ENCODE results near the gene LIN9.

LIN9 gene

DNA sequence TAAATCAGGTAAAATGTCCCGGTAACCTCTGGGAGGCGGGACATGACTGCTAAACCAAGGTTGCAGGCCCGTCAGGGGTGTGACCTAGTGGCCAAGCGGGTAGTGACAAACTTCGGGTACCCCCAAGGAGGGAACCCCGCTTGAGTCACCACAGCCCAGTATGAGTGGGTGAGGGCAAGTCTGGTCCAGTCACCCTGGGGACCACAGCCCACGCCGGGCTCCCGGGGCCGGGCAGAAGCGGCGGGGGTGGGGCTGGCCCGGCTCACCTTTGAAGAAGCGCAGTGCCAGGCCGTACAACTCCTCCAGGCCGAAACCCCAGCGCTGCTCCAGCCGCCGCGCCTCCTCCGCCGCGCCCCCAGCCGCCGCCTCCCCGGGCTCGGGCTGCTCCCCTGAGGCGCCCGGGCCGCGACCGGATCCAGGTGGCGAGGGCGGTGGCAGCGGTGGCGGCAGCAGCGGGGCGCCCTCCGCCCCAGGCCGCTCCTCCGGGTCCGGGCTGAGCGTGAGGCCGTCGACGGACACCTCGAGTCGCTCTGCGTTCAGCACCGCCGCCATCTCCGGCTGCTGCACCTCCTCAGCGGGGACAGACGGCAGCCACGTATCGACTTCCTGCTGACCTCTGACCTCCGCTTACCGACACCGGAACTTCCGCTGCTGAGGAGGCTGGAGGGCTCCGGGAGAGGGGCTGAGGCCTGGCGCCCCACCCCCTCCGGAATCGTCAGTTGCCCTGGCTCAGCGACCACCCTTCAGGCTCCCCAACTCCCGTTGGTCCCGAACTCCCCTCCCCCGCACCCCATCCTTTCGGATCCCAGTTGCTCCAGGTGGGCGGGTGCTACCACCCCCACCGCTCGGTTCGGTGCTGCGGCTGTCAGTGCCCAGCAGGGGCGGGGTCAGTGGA is 122.6 kb downstream of the LIN9 start, which contains the start of gene ACBD3:
ACBD3 (minus strand) TSS at position 618 of the 895 bp plus-strand sequence; CDS start at position 552, 66 bp downstream.
- TF ChIP-seq TAF1 (IDR thresholded peaks at IDR 0.05; ENCODE audit: low read depth), result peak; percentile 83
- peak; percentile 89 for TF ChIP-seq ZBTB7A (IDR thresholded peaks at IDR 0.05; ENCODE audit: low read depth)
- TF ChIP-seq, protein P1, sequence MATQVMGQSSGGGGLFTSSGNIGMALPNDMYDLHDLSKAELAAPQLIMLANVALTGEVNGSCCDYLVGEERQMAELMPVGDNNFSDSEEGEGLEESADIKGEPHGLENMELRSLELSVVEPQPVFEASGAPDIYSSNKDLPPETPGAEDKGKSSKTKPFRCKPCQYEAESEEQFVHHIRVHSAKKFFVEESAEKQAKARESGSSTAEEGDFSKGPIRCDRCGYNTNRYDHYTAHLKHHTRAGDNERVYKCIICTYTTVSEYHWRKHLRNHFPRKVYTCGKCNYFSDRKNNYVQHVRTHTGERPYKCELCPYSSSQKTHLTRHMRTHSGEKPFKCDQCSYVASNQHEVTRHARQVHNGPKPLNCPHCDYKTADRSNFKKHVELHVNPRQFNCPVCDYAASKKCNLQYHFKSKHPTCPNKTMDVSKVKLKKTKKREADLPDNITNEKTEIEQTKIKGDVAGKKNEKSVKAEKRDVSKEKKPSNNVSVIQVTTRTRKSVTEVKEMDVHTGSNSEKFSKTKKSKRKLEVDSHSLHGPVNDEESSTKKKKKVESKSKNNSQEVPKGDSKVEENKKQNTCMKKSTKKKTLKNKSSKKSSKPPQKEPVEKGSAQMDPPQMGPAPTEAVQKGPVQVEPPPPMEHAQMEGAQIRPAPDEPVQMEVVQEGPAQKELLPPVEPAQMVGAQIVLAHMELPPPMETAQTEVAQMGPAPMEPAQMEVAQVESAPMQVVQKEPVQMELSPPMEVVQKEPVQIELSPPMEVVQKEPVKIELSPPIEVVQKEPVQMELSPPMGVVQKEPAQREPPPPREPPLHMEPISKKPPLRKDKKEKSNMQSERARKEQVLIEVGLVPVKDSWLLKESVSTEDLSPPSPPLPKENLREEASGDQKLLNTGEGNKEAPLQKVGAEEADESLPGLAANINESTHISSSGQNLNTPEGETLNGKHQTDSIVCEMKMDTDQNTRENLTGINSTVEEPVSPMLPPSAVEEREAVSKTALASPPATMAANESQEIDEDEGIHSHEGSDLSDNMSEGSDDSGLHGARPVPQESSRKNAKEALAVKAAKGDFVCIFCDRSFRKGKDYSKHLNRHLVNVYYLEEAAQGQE (IDR thresholded peaks at IDR 0.05; ENCODE audit: low read depth), result no peak; the same call in 1 of the 2 replicates
- TF ChIP-seq, protein P2, sequence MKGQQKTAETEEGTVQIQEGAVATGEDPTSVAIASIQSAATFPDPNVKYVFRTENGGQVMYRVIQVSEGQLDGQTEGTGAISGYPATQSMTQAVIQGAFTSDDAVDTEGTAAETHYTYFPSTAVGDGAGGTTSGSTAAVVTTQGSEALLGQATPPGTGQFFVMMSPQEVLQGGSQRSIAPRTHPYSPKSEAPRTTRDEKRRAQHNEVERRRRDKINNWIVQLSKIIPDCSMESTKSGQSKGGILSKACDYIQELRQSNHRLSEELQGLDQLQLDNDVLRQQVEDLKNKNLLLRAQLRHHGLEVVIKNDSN (IDR thresholded peaks at IDR 0.05), result 0 out of 2 replicates have a peak, but pooled peaks have one; percentile 16
- no peak for TF ChIP-seq FOXM1 (IDR thresholded peaks at IDR 0.05; ENCODE audit: borderline replicate concordance, low read depth)
- no peak for TF ChIP-seq CEBPB (IDR thresholded peaks at IDR 0.05)
- TF ChIP-seq YY1 (IDR thresholded peaks at IDR 0.05; ENCODE audit: low read depth), result peak; percentile 90
- TF ChIP-seq CREB1 (IDR thresholded peaks at IDR 0.05; ENCODE audit: low read depth), result no peak
- TF ChIP-seq TCF12 (IDR thresholded peaks at IDR 0.05; ENCODE audit: low read depth), result no peak
- TF ChIP-seq, protein P3, sequence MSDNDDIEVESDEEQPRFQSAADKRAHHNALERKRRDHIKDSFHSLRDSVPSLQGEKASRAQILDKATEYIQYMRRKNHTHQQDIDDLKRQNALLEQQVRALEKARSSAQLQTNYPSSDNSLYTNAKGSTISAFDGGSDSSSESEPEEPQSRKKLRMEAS (IDR thresholded peaks at IDR 0.05), result no peak; the same call in 1 of the 2 replicates
- TF ChIP-seq TEAD4 (IDR thresholded peaks at IDR 0.05), result no peak
- no peak for TF ChIP-seq EGR1 (IDR thresholded peaks at IDR 0.05)
- TF ChIP-seq EP300 (IDR thresholded peaks at IDR 0.05; ENCODE audit: borderline replicate concordance), result no peak
- TF ChIP-seq RAD21 (IDR thresholded peaks at IDR 0.05; ENCODE audit: low read depth), result no peak; the same call in 1 of the 2 replicates

DNA sequence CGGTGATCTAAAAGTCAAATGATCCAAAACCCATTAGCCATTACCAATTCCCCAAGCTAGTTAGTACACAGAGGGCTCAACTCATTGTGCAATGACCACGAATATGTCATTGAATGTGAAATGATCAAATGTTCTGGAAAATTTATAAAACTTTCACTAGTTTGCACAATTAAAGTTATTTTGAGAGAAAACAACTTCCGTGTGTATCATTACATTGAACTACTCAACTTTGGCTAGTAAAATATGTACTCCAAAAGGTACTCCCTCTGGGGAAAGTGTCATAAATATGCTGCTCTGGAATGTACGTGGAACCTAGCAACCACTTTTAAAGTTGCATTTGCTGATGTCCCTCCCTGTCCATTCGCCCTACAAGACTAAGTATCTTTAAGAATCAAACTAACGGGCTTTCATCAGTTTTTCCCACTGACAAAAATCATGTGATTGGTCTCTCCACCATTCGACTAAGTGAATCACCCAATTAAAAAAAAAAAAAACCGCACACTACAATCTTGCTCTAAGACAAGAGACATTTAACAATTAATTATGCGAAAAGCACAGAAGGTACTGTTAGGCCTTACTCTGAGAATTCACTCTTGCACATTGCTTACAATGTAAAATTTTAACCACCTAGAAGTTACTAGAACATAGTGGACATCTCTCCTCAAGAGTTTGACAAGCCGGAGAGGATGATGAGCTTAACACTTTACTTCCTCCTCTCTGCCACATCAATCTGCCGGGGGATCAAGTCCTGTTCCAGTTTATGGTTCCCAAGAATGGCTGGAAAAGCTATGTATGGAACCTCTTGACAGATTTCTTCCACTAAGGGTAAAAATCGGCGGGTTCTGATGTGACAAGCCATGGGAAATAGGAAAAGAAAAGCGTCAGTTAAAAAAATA is 123.6 kb downstream of the LIN9 start:
- TF ChIP-seq EP300 (IDR thresholded peaks at IDR 0.05; ENCODE audit: borderline replicate concordance) (no peak), TCF12 (IDR thresholded peaks at IDR 0.05; ENCODE audit: low read depth) (no peak), TEAD4 (IDR thresholded peaks at IDR 0.05) (no peak)

DNA sequence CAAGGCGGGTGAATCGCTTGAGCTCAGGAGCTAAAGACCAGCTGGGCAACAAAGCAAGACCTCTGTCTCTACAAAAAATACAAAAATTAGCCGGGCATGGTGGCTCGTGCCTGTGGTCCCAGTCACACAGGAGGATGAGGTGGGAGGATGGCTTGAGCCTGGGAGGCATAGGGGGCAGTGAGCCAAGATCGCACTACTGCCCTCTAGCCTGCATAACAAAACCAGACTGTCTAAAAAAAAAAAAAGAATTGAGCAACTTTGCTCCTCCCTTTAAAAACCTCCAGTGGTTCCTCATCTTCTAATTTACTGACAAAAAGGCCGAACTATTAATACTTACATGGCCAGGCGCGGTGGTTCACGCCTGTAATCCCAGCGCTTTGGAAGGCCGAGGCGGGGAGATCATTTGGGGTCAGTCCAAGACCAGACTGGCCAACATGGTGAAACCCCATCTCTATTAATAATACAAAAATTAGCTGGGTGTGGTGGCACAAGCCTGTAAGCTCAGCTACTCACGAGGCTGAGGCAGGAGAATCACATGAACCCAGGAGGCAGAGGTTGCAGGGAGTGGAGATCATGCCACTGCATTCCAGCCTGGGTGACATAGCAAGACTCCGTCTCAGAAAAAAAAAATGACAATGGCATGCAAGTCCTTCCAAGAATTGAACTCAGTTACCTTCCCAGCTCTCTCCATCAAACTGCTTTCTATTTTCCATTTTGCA is 126.8 kb downstream of the LIN9 start:
- TF ChIP-seq EP300 (IDR thresholded peaks at IDR 0.05; ENCODE audit: borderline replicate concordance) (no peak), RAD21 (IDR thresholded peaks at IDR 0.05; ENCODE audit: low read depth) (peak; percentile 28; the same call in 1 of the 2 replicates), NFIC (IDR thresholded peaks at IDR 0.05) (peak; percentile 94), CEBPB (IDR thresholded peaks at IDR 0.05) (peak; percentile 88), TEAD4 (IDR thresholded peaks at IDR 0.05) (no peak; the same call in 1 of the 2 replicates)
- TF ChIP-seq, protein P2 (IDR thresholded peaks at IDR 0.05), result no peak; the same call in 1 of the 2 replicates
